SJCRH30 (cell line): ENCODE data around the gene PAX7. TPM values are rescaled to one million over a fixed set of nuclear protein-coding genes. Genes with fewer than 3 reads are reported as not detected.

ENCODE experiments used
- DNase-seq, 2 experiments: peaks; one replicate each; pipeline ENCODE4 v3.0.0-alpha.2; 2015 to 2020
- H3K27ac ChIP-seq: fragments of 250-450 bp; sonication (Bioruptor Pico); 2 replicates; pipeline ENCODE4 v1.5.1; 2020; ENCODE audit warnings: mild to moderate bottlenecking, moderate library complexity
- H3K27me3 ChIP-seq: fragments of 250-450 bp; sonication (Bioruptor Pico); 2 replicates; pipeline ENCODE4 v1.5.1; 2020; ENCODE audit warnings: mild to moderate bottlenecking, moderate library complexity
- H3K36me3 ChIP-seq: fragments of 250-450 bp; sonication (Bioruptor Pico); 2 replicates; pipeline ENCODE4 v1.5.1; 2020; ENCODE audit warnings: mild to moderate bottlenecking, moderate library complexity
- H3K4me1 ChIP-seq: fragments of 250-450 bp; sonication (Bioruptor Pico); 2 replicates; pipeline ENCODE4 v1.5.1; 2020; ENCODE audit warnings: mild to moderate bottlenecking, moderate library complexity
- H3K4me3 ChIP-seq: fragments of 250-450 bp; sonication (Bioruptor Pico); 2 replicates; pipeline ENCODE4 v1.5.1; 2020; ENCODE audit warnings: mild to moderate bottlenecking, moderate library complexity
- H3K9me3 ChIP-seq: fragments of 250-450 bp; sonication (Bioruptor Pico); replicated peaks from 2 replicates; pipeline ENCODE4 v1.5.1; 2020; ENCODE audit warnings: mild to moderate bottlenecking, moderate library complexity
- total RNA-seq: library from RNA; depleted of rRNA; stranded (reverse); fragments of >200 nt; shearing (Covaris generic); gene quantifications from 2 replicates; pipeline ENCODE4 v1.2.3, GENCODE V29; 2014

PAX7 gene
- total RNA-seq, 1 experiment from 2014 or later = 0.16 TPM

GRCh38 chr1:18657506-18658201, 27.0 kb downstream of the PAX7 start:
- H3K27me3 ChIP-seq = peaks cover 7% of the 10 kb centered on the region; the same call in 1 of the 2 replicates
- no peak overlapping the region for H3K4me3 ChIP-seq
- no peak overlapping the region for H3K27ac ChIP-seq
- H3K9me3 ChIP-seq = no peaks in the 10 kb centered on the region
- no peak for DNase-seq
- H3K4me1 ChIP-seq = no peaks in the 10 kb centered on the region
- H3K36me3 ChIP-seq = no peaks in the 10 kb centered on the region

- H3K27me3 ChIP-seq = peaks cover 13% of the 10 kb centered on the region; the same call in 1 of the 2 replicates
- no peak for DNase-seq
- no peaks in the 10 kb centered on the region for H3K9me3 ChIP-seq
These were observed 28.2 kb downstream of the PAX7 start for GRCh38 chr1:18658831-18659230.

GRCh38 chr1:18661404-18662285, 31.0 kb downstream of the PAX7 start:
- Histone ChIP-seq H3K4me1 (no peaks in the 10 kb centered on the region), H3K9me3 (no peaks in the 10 kb centered on the region), H3K36me3 (no peaks in the 10 kb centered on the region), H3K27ac (no peak overlapping the region), H3K4me3 (no peak overlapping the region), H3K27me3 (peaks cover 20% of the 10 kb centered on the region; the same call in 1 of the 2 replicates)
- peak in 1 of 2 experiments; percentile 32 for DNase-seq

More at GRCh38 chr1:18658831-18659230, 28.2 kb downstream of the PAX7 start:
- Histone ChIP-seq H3K27ac (no peak overlapping the region), H3K4me1 (no peaks in the 10 kb centered on the region), H3K4me3 (no peak overlapping the region), H3K36me3 (no peaks in the 10 kb centered on the region)

- no peak overlapping the region for H3K27ac ChIP-seq
- no peak overlapping the region for H3K4me3 ChIP-seq
- H3K4me1 ChIP-seq = no peaks in the 10 kb centered on the region
- peaks cover 20% of the 10 kb centered on the region for H3K27me3 ChIP-seq
- no peaks in the 10 kb centered on the region for H3K9me3 ChIP-seq
- DNase-seq = no peak
- no peaks in the 10 kb centered on the region for H3K36me3 ChIP-seq
These were observed 31.6 kb downstream of the PAX7 start for GRCh38 chr1:18662286-18662639.

- H3K9me3 ChIP-seq = no peaks in the 10 kb centered on the region
- DNase-seq = no peak
- no peak overlapping the region for H3K4me3 ChIP-seq
These were observed 35.8 kb downstream of the PAX7 start for GRCh38 chr1:18666317-18666920.

GRCh38 chr1:18667333-18667732, 36.7 kb downstream of the PAX7 start:
- Histone ChIP-seq H3K27me3 (peaks cover 30% of the 10 kb centered on the region), H3K36me3 (no peaks in the 10 kb centered on the region), H3K9me3 (no peaks in the 10 kb centered on the region), H3K27ac (no peak overlapping the region), H3K4me1 (no peaks in the 10 kb centered on the region), H3K4me3 (no peak overlapping the region)
- no peak for DNase-seq

More at GRCh38 chr1:18666317-18666920, 35.8 kb downstream of the PAX7 start:
- Histone ChIP-seq H3K4me1 (no peaks in the 10 kb centered on the region), H3K27me3 (peaks cover 30% of the 10 kb centered on the region), H3K36me3 (no peaks in the 10 kb centered on the region), H3K27ac (no peak overlapping the region)

GRCh38 chr1:18668046-18668445, 37.4 kb downstream of the PAX7 start:
- no peak for DNase-seq
- H3K36me3 ChIP-seq = no peaks in the 10 kb centered on the region
- H3K4me3 ChIP-seq = no peak overlapping the region
- H3K4me1 ChIP-seq = no peaks in the 10 kb centered on the region
- H3K27ac ChIP-seq = no peak overlapping the region
- H3K9me3 ChIP-seq = no peaks in the 10 kb centered on the region
- H3K27me3 ChIP-seq = peaks cover 33% of the 10 kb centered on the region

GRCh38 chr1:18668750-18669404, 38.2 kb downstream of the PAX7 start:
- H3K27me3 ChIP-seq = peaks cover 30% of the 10 kb centered on the region
- no peak for DNase-seq
- no peaks in the 10 kb centered on the region for H3K9me3 ChIP-seq
- no peaks in the 10 kb centered on the region for H3K36me3 ChIP-seq
- no peaks in the 10 kb centered on the region for H3K4me1 ChIP-seq
- H3K4me3 ChIP-seq = no peak overlapping the region
- no peak overlapping the region for H3K27ac ChIP-seq

- no peaks in the 10 kb centered on the region for H3K36me3 ChIP-seq
- H3K27me3 ChIP-seq = peaks cover 23% of the 10 kb centered on the region
- DNase-seq = no peak
These were observed 39.6 kb downstream of the PAX7 start for GRCh38 chr1:18670121-18670867.

GRCh38 chr1:18670868-18671225, 40.2 kb downstream of the PAX7 start:
- H3K9me3 ChIP-seq = no peaks in the 10 kb centered on the region
- no peaks in the 10 kb centered on the region for H3K4me1 ChIP-seq
- H3K27ac ChIP-seq = no peak overlapping the region
- DNase-seq = no peak
- peaks cover 23% of the 10 kb centered on the region for H3K27me3 ChIP-seq
- no peak overlapping the region for H3K4me3 ChIP-seq
- no peaks in the 10 kb centered on the region for H3K36me3 ChIP-seq

More at GRCh38 chr1:18670121-18670867, 39.6 kb downstream of the PAX7 start:
- H3K27ac ChIP-seq = no peak overlapping the region
- H3K4me1 ChIP-seq = no peaks in the 10 kb centered on the region
- H3K4me3 ChIP-seq = no peak overlapping the region
- H3K9me3 ChIP-seq = no peaks in the 10 kb centered on the region

- H3K27ac ChIP-seq = no peak overlapping the region
- H3K27me3 ChIP-seq = peaks cover 16% of the 10 kb centered on the region
- no peaks in the 10 kb centered on the region for H3K36me3 ChIP-seq
- DNase-seq = no peak
- H3K4me1 ChIP-seq = no peaks in the 10 kb centered on the region
- no peak overlapping the region for H3K4me3 ChIP-seq
- H3K9me3 ChIP-seq = no peaks in the 10 kb centered on the region
These were observed 43.3 kb downstream of the PAX7 start for GRCh38 chr1:18673976-18674375.

GRCh38 chr1:18676332-18676781, 45.7 kb downstream of the PAX7 start:
- no peak overlapping the region for H3K4me3 ChIP-seq
- H3K27ac ChIP-seq = no peak overlapping the region
- peaks cover 6% of the 10 kb centered on the region for H3K27me3 ChIP-seq
- H3K9me3 ChIP-seq = no peaks in the 10 kb centered on the region
- H3K36me3 ChIP-seq = no peaks in the 10 kb centered on the region
- peak in 1 of 2 experiments; percentile 28 for DNase-seq
- no peaks in the 10 kb centered on the region for H3K4me1 ChIP-seq

GRCh38 chr1:18681423-18681835, 50.8 kb downstream of the PAX7 start:
- Histone ChIP-seq H3K27ac (no peak overlapping the region), H3K36me3 (no peaks in the 10 kb centered on the region), H3K4me3 (no peak overlapping the region), H3K9me3 (no peaks in the 10 kb centered on the region), H3K27me3 (0 out of 2 replicates have a peak, but pooled peaks cover 2% of the 10 kb centered on the region), H3K4me1 (no peaks in the 10 kb centered on the region)
- peak; percentile 34 to 69 for DNase-seq

- DNase-seq = no peak
- Histone ChIP-seq H3K27me3 (peaks cover 2% of the 10 kb centered on the region; the same call in 1 of the 2 replicates), H3K27ac (no peak overlapping the region), H3K4me1 (no peaks in the 10 kb centered on the region), H3K4me3 (no peak overlapping the region), H3K36me3 (no peaks in the 10 kb centered on the region), H3K9me3 (no peaks in the 10 kb centered on the region)
These were observed 51.7 kb downstream of the PAX7 start for GRCh38 chr1:18682375-18682774.
